A673 (cell line): Measurements from ENCODE around the gene ELMOD3. TPM values are rescaled to one million over a fixed set of nuclear protein-coding genes. Genes with fewer than 3 reads are reported as not detected.
A peak's percentile ranks its signal among the peaks of the same experiment; 100 is the strongest.

Source experiments
- BruUV-seq: library from RNA; stranded (reverse); fragments of 400-500 nt; replicated peaks from 2 replicates; lab custom pipeline; 2021; lab: Mats Ljungman, UMichigan
- CTCF ChIA-PET: fragments of 300-600 bp; sonication (Branson Sonifier 250); formaldehyde crosslinking; loops from one replicate; lab custom pipeline; 2022; ENCODE audit warnings: antibody characterized with exemption; lab: Charles Lee
- POLR2A ChIA-PET: fragments of 300-600 bp; sonication (Branson Sonifier 250); formaldehyde crosslinking; loops from one replicate; lab custom pipeline; 2022; ENCODE audit warnings: antibody characterized with exemption; ENCODE audit not compliant: low non-redundant PET; lab: Charles Lee
- DNase-seq: peaks from one replicate; pipeline ENCODE4 v3.0.0-alpha.2; 2015; ENCODE audit warnings: low spot score
- H3K27ac ChIP-seq: fragments of 200-600 bp; sonication (generic); 2 replicates; pipeline ENCODE4 v1.5.1; 2016; ENCODE audit warnings: mixed run types, low read depth, mild to moderate bottlenecking, mixed read lengths, antibody characterized with exemption, low read length; ENCODE audit not compliant: poor library complexity, severe bottlenecking
- H3K27me3 ChIP-seq: fragments of 200-600 bp; sonication (generic); replicated peaks from 2 replicates; pipeline ENCODE4 v1.6.1; 2017; ENCODE audit warnings: mixed run types, low read depth, mild to moderate bottlenecking, mixed read lengths, antibody characterized with exemption, low read length; ENCODE audit not compliant: insufficient read depth, poor library complexity
- H3K36me3 ChIP-seq: fragments of 200-600 bp; sonication (generic); 2 replicates; pipeline ENCODE4 v1.6.1; 2016; ENCODE audit warnings: mixed run types, mild to moderate bottlenecking, mixed read lengths, antibody characterized with exemption, low read length; ENCODE audit not compliant: insufficient read depth, poor library complexity, severe bottlenecking
- H3K4me1 ChIP-seq: fragments of 200-600 bp; sonication (generic); 2 replicates; pipeline ENCODE4 v1.6.1; 2017; ENCODE audit warnings: mixed run types, mild to moderate bottlenecking, mixed read lengths, antibody characterized with exemption, low read length; ENCODE audit not compliant: insufficient read depth, poor library complexity, severe bottlenecking
- H3K4me3 ChIP-seq: fragments of 200-600 bp; sonication (generic); 2 replicates; pipeline ENCODE4 v1.5.1; 2016; ENCODE audit warnings: low read depth, mixed run types, mild to moderate bottlenecking, mixed read lengths, low read length; ENCODE audit not compliant: poor library complexity, severe bottlenecking
- H3K9me3 ChIP-seq: fragments of 200-600 bp; sonication (generic); 2 replicates; pipeline ENCODE4 v1.6.1; 2016; ENCODE audit warnings: mixed run types, low read depth, mild to moderate bottlenecking, mixed read lengths, antibody characterized with exemption, low read length; ENCODE audit not compliant: poor library complexity, severe bottlenecking
- EZH2 ChIP-seq: fragments of 200-600 bp; sonication (generic); IDR thresholded peaks from 2 replicates; pipeline ENCODE4 v1.6.1; 2017; ENCODE audit warnings: borderline replicate concordance, low read depth, mild to moderate bottlenecking, mixed read lengths, antibody characterized with exemption, low read length; ENCODE audit not compliant: poor library complexity, severe bottlenecking
- intact Hi-C: fragments of 100-400 bp; cut with micrococcal nuclease; formaldehyde crosslinking; loops from one replicate; pipeline ENCODE4 v1.10.0; 2022; ENCODE audit not compliant: unreplicated experiment
- total RNA-seq: library from RNA; stranded (reverse); gene quantifications from 2 replicates; pipeline ENCODE4 v1.2.3, GENCODE V29; 2021
- TF ChIP-seq, protein P1 (sequence below): fragments of 300-800, 200-600 bp; sonication (generic); conservative IDR thresholded peaks from 2 replicates; pipeline ENCODE4 v1.5.1; 2017; ENCODE audit warnings: low read depth, mild to moderate bottlenecking, antibody characterized with exemption, low read length, moderate library complexity, mixed read lengths

Gene ELMOD3
- total RNA-seq, 1 experiment from 2014 or later: 13.0 TPM

DNA sequence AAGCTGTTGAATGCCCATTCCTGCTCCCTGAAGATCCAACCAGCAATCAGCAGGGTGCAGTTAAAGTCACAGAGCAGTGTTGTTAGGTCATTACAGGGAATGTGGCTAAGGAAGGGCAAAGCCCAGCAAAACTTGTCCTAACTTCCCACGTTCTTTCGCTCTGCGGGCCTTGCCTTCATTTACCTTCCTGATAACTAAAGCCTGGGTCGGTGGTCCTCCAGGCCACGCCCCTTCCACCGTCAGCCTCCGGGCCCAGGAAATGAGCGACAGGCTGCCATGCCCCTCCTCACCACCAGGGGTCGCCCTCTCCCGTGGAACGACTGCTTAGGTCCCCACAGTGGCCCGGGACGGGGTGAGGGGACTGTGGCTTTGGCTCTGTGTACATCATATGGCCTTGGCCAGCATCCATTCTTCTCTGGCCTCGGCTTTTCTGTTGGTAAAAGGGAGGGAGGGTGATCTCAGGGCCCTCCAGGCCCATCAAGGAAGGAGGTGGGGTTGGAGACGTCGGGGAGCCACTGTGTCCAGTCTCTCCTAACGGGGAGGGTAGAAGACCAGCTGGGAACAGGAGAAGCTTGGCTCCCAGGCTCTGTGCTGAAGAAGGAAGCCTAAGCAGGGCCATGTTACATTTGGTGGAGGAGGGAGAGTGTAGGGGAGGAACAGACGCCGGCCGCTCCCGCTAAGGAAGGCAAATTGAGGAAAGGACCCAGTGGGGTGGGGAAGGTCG, 66.1 kb downstream of the ELMOD3 start:
- BruUV-seq: no TSS peak
- intact Hi-C loops: loop anchor here (1.0 kb wide), 1 partner anchor 132 kb away; no protein-coding TSS in a partner anchor
- Histone ChIP-seq H3K27ac (peak overlapping the region; percentile 58), H3K27me3 (no peaks in the 10 kb centered on the region), H3K36me3 (no peaks in the 10 kb centered on the region), H3K4me1 (peaks cover 22% of the 10 kb centered on the region), H3K4me3 (no peak overlapping the region), H3K9me3 (no peaks in the 10 kb centered on the region)
- TF ChIP-seq, protein P1, sequence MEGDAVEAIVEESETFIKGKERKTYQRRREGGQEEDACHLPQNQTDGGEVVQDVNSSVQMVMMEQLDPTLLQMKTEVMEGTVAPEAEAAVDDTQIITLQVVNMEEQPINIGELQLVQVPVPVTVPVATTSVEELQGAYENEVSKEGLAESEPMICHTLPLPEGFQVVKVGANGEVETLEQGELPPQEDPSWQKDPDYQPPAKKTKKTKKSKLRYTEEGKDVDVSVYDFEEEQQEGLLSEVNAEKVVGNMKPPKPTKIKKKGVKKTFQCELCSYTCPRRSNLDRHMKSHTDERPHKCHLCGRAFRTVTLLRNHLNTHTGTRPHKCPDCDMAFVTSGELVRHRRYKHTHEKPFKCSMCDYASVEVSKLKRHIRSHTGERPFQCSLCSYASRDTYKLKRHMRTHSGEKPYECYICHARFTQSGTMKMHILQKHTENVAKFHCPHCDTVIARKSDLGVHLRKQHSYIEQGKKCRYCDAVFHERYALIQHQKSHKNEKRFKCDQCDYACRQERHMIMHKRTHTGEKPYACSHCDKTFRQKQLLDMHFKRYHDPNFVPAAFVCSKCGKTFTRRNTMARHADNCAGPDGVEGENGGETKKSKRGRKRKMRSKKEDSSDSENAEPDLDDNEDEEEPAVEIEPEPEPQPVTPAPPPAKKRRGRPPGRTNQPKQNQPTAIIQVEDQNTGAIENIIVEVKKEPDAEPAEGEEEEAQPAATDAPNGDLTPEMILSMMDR: peak; percentile 100
- no peak for TF ChIP-seq EZH2
- ChIA-PET CTCF (interaction anchor here (3.6 kb wide), 1 partner anchor 131 kb away, joined by 28 read pairs; no protein-coding TSS in a partner anchor), POLR2A (interaction anchor here (0.5 kb wide), 1 partner anchor 71 kb away, joined by 3 read pairs; no protein-coding TSS in a partner anchor)
- peak; percentile 91 for DNase-seq

DNA sequence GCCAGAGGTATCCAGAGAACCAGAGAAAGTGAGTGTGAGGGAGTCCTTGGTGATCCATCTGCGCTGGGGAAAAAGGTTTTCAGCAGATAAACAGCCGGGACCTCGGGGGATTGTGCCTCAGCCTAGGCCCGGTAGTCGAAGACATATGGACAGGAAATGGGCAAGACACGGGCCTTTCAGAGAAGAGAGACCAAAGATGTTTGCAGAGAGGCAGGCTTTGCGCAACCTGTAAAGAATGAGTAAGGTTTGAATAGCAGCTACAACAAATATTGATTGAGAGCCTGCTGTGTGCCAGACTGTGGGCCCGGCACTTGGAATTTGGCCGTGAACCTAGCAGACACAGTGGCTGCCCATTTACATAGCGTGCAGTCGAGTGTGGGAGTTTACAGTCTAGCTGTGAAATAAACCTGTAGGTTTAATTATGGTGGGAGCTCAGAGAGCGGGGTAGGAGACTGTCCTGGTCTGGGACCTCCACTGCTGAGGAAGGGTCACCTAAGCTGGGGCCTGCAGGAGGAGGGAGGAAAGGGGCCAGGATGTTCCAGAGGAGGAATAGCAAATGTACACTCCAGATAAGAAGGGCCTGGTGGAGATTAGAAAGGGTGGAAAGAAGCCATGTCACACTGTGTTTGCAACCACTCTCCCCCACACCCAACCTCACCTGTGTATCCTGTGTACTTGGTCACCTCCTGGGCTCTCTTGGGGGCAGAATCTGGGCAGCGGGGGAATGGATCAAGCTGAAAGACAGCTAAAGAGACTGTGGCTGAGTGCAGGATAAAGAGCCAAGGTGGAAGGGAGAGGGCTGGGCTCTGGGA, 66.9 kb downstream of the ELMOD3 start:
- H3K4me1 ChIP-seq: peaks cover 22% of the 10 kb centered on the region
- no peak overlapping the region for H3K4me3 ChIP-seq
- H3K9me3 ChIP-seq: no peaks in the 10 kb centered on the region
- H3K27me3 ChIP-seq: no peaks in the 10 kb centered on the region
- CTCF ChIA-PET: interaction anchor here (3.6 kb wide), 1 partner anchor 130 kb away, joined by 28 read pairs; no protein-coding TSS in a partner anchor
- no peak for DNase-seq
- TF ChIP-seq, protein P1: no peak
- no peak for TF ChIP-seq EZH2
- peak overlapping the region; percentile 58 for H3K27ac ChIP-seq
- no peaks in the 10 kb centered on the region for H3K36me3 ChIP-seq
- no TSS peak for BruUV-seq
- intact Hi-C loops: no loop called here
- POLR2A ChIA-PET: no interaction called here

DNA sequence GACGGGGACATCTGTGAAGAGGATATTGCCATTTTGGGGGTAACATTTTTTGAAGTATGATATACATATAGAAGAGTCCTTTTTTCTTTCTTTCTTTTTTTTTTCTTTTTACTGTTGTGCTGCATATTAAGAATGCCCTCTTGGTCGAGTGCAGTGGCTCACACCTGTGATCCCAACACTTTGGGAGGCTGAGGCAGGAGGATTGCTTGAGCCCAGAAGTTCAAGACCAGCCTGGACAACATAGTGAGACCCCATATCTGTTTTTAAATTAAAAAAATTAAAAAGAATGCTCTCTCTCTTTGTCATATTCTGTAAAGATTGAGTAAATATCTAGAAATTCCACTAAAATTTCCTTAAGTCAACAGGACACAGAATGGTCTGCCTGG, 67.5 kb downstream of the ELMOD3 start:
- H3K27ac ChIP-seq: no peak overlapping the region
- H3K9me3 ChIP-seq: no peaks in the 10 kb centered on the region
- no peak overlapping the region for H3K4me3 ChIP-seq
- CTCF ChIA-PET: interaction anchor here (3.6 kb wide), 1 partner anchor 130 kb away, joined by 28 read pairs; no protein-coding TSS in a partner anchor
- BruUV-seq: no TSS peak
- no peaks in the 10 kb centered on the region for H3K27me3 ChIP-seq
- H3K4me1 ChIP-seq: peaks cover 22% of the 10 kb centered on the region
- H3K36me3 ChIP-seq: no peaks in the 10 kb centered on the region
- TF ChIP-seq, protein P1: no peak
- TF ChIP-seq EZH2: no peak
- POLR2A ChIA-PET: no interaction called here
- intact Hi-C loops: no loop called here
- no peak for DNase-seq
